HG02943 (cell line): ENCODE data around the gene LRRC17.
"Not testable (repeated sequence)": the region's sequence is repeated elsewhere in the genome, so short reads cannot be mapped to it uniquely, and the experiment has no call there.

Experiments used
- ATAC-seq: cut with Tn5 transposase; IDR thresholded peaks from one replicate; pipeline ENCODE4 v1.9.1; 2021; ENCODE audit warnings: mild to moderate bottlenecking, low read depth, moderate library complexity; ENCODE audit not compliant: unreplicated experiment

Gene LRRC17

GRCh38 chr7:102896585-102896984, 16.2 kb upstream of the LRRC17 start:
- no peak for ATAC-seq

DNA sequence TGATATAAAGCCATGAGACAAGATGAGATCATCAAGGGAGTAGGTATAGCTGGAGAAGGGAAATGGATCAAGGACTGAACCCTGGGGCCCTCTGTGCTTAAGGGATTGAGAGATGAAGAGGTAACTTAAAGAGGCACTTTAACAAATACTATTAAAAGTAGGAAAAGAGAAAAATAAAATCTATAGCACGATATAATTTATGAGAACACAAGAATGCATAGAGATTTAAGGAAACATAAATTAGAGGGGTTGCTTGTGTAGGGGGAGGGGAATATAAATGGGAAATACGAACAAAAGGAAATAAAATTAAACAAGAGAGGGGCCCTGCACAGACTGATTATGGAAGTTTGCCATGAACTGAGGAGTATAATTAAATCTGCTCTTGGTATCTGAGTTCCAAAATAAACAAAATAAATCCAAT, 15.6 kb upstream of the LRRC17 start:
- ATAC-seq: no peak

DNA sequence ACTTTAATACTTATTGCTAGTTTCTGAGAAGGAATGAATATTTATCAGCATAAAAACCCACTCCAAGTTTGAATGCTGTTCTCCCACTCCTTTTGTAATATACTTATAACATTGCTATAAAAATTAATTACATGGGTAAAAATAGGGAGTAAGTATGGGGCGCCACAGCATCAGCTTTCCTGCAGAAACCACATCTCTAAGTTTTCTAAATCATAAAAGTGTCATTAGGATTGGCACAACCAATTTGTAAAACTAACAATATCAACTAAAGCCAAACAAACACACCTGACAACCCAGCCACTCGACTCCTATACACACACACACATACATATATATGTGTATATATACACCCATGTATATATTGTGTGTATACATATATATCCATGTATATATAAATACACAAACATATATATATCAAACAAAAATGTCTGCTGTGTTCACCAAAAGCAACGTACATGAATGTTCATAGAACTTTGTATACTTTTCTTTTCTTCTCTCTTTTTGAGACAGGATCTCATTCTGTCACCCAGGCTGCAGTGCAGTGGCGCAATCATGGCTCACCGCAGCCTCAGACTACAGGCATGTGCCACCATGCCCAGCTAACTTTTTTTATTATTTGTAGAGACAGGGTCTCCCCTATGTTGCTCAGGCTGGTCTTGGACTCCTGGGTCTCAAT, 14.8 kb upstream of the LRRC17 start:
- ATAC-seq: no peak

DNA sequence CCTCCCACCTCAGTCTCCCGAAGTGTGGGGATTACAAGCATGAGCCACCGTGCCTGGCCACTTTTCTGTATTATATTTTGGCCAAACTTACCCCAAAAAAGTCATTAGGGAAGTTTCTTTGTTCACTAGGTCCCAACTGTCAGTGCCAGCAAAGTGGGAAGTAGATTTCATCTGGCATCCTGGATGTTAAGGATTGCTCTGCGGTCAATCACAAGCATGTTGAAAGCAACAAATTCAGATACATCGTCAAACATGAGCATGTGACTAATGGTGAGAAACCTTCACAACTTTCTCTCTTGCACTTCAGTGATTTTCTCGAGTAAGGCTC, 14.3 kb upstream of the LRRC17 start:
- no peak for ATAC-seq

DNA sequence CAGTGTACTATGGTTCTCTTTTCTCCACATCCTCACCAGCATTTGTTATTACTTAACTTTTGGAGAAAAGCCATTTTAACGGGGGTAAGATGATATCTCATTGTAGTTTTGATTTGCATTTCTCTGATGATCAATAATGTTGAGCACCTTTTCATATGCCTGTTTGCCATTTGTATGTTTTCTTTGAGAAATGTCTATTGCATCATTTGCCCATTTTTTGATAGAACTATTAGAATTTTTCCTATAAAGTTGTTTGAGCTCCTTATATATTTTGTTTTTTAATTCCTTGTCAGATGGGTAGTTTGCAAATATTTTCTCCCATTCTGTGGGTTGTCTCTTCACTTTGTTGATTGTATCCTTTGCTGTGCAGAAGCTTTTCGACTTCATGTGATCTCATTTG, 10.7 kb upstream of the LRRC17 start:
- not testable (repeated sequence) for ATAC-seq

DNA sequence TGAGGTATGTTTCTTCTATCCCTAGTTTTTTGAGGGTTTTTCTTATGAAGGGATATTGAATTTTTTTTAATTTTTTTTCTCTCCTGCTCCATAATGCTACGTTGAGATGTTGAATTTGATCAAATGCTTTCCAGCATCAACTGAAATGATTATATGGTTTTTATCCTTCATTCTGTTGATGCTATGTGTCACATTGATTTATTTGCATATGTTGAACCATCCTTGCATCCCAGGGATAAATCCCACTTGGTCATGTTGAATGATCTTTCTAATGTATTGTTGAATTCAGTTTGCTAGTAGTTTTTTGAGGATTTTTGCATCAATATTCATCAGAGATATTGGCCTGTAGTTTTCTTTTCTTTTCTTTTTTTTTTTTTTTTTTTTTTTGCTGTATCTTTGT, 9.2 kb upstream of the LRRC17 start:
- not testable (repeated sequence) for ATAC-seq

GRCh38 chr7:102908676-102909075, 4.1 kb upstream of the LRRC17 start:
- ATAC-seq: no peak

GRCh38 chr7:102913826-102914225, 1.0 kb downstream of the LRRC17 start:
- no peak for ATAC-seq

DNA sequence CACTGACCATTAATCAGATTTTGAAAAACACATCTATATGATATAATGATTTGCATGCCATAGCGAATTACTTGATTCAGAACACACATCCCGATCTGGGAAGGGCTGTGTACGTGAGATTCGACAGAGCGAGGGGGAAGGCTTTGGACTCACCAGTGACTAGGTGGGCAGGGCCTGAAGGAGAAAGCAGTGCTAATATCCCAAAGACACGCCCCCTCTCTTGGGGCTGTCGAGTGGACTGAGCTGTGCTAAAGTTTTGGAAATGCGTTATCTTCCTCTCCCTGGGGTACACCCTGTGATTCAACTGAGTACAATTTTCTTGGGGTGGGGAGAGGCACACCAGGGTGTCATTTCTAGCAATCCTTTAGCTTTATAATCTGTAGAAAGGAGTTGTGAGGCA, 1.8 kb downstream of the LRRC17 start:
- ATAC-seq: no peak

GRCh38 chr7:102916426-102916825, 3.6 kb downstream of the LRRC17 start:
- no peak for ATAC-seq

GRCh38 chr7:102916881-102917280, 4.1 kb downstream of the LRRC17 start:
- ATAC-seq: no peak

- ATAC-seq: no peak
Measured at GRCh38 chr7:102917436-102918353, 4.9 kb downstream of the LRRC17 start.

GRCh38 chr7:102918845-102919244, 6.0 kb downstream of the LRRC17 start:
- ATAC-seq: no peak

DNA sequence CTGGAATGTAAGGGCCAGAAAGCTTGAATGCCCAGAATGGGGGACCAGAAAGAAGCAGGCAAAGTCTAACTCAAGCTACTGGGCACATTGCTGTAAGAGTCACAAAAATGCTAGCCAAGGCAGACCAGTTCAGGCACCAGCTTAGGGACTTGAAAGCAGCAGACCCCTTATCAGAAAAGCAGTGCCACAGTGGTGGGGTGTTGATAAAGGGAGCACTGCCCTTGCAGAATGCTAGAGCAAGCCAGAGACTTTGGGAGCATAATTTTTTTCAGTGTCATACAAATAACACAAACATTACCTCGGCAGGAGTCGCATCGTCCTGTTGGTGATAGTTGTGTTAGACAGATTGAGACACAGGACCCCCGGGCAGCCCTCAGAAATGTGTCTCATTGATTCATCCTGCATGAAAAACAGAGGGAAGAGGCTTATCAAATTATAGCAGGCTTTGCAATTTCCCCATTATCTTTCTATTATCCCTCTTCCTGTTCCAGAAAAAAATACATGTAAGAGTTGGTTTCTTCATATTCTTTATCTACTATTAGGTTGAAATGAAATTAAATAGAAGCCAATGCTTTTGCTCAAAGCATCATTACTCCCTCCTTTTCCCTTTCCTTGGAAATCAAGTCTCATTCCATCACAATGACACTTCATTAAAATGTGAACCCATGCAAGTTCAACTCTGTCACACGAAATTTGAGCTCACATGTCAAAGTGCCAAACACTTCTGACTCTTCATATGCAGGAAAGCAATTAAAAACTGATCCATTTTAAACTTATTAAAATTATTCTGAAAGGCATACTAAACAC, 13.4 kb downstream of the LRRC17 start:
- ATAC-seq: no peak

DNA sequence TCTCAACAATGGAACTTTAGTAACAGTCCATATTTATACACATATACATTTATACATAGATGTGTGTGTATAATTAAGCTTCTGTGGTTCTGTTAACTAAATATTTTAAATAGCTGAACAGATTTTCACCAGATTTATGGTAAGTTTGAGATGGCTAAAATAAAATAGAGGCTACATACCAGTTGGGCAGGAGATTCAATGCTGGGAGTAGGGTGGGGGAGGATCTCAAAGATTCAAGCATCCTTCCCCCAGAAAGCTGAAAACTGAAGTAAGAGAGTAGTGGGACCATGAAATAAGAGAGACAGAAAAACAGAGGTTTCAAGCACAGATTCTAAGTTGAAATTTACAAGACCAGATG, 14.0 kb downstream of the LRRC17 start:
- ATAC-seq: no peak

DNA sequence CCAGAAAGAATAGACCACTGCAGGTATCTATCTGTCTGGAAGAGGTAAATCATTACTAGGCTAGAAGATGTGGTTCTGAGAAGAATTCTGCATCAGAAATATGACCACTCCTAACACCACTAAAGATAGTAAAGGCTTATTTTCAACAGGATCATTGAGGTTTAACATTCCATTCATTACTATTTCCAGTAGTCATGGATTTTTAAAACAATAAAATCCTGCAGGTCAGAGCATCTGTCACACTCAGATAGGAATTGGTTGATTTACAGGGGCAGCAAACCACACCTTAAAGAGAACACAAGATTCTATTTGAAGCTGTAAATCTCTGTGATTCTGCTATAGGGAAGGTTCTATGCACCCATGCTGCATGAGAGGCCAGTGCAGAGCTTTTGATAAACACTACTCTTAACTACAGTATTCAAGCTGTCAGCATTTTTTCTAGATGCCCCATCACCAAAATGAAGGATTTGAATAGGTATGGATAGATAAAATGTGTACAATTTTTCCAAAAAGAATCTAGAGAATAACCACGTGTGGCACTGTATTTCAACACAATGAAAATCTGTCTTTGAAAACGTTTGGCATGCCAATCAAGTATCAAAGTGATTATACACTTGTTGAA, 14.6 kb downstream of the LRRC17 start:
- ATAC-seq: no peak

DNA sequence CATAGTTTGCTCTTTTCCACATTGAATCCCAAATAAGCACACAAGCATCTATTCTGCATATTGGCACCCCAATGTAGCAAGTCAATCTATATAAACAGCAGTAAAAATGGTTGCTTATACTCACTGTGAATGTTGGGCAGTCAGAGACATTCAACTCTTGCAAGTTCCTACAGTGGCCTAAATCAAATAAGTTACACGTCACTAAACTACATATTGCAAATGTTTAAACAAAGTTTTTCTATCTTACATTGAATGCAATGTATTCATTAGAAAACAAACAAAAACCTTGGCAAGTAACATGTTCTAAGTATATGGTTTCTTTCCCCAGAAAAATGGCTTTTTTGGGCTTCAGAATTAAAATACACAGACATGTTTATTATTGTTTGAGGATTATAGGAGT, 19.0 kb downstream of the LRRC17 start:
- ATAC-seq: no peak

DNA sequence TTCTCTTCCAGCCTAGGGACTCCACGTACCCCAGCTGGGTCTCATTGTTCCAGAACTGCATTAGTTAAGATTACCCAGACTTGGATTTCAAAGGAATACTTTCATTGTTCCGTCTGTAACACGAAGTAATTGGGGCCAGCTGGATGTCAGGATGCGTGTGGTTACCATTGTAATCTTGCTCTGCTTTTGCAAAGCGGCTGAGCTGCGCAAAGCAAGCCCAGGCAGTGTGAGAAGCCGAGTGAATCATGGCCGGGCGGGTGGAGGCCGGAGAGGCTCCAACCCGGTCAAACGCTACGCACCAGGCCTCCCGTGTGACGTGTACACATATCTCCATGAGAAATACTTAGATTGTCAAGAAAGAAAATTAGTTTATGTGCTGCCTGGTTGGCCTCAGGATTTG, 21.0 kb downstream of the LRRC17 start:
- no peak for ATAC-seq

GRCh38 chr7:102934239-102934638, 21.4 kb downstream of the LRRC17 start:
- no peak for ATAC-seq

DNA sequence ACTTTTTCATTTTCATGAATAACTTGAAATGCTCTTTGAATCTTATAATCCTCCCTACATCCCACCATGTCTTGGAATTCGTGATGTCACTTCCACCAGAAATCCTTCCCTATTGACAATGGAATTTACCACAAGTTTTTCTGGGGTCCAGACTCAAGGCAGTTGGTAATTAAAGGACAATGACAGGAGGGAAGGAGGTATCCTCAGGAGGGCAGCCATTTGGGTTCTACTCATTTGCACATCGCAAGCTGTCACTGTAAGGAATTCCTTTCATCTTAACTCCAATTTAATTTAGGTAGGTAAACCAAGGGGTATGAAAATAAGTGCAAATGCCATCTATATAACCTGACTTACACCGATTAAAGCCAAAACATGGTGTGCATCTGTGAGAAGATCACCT, 21.9 kb downstream of the LRRC17 start:
- ATAC-seq: no peak
